WTC11 (cell line): ENCODE measurements around the gene WTAP. TPM values are rescaled to one million over a fixed set of nuclear protein-coding genes. Genes with fewer than 3 reads are reported as not detected.

Experiments used
- ATAC-seq: fragments of 200-7000 bp; cut with Tn5 transposase; 2 replicates; pipeline ENCODE4 v1.10.0; 2021; ENCODE audit warnings: mild to moderate bottlenecking, moderate library complexity
- CTCF ChIA-PET: fragments of 300-600 bp; sonication (Branson Sonifier 250); formaldehyde crosslinking; loops from one replicate; lab custom pipeline; 2021; ENCODE audit warnings: antibody characterized with exemption; lab: Charles Lee
- POLR2A ChIA-PET: fragments of 350-600 bp; sonication (Branson Sonifier 250); formaldehyde crosslinking; loops from one replicate; lab custom pipeline; 2021; ENCODE audit warnings: antibody characterized with exemption; lab: Charles Lee
- DNase-seq: peaks from one replicate; pipeline ENCODE4 v3.0.0; 2021; ENCODE audit warnings: low spot score
- H3K27ac Mint-ChIP-seq: 2 replicates; pipeline ENCODE4 v1.8.0; 2021; ENCODE audit warnings: mixed read lengths
- H3K27me3 Mint-ChIP-seq: 2 replicates; pipeline ENCODE4 v1.8.0; 2021; ENCODE audit warnings: low read depth, mild to moderate bottlenecking, moderate library complexity, mixed read lengths
- H3K36me3 Mint-ChIP-seq: 2 replicates; pipeline ENCODE4 v1.8.0; 2021; ENCODE audit warnings: mixed read lengths
- H3K4me1 Mint-ChIP-seq: 2 replicates; pipeline ENCODE4 v1.8.0; 2022; ENCODE audit warnings: mixed read lengths
- H3K4me3 Mint-ChIP-seq: 2 replicates; pipeline ENCODE4 v1.8.0; 2021; ENCODE audit warnings: mild to moderate bottlenecking, moderate library complexity, mixed read lengths
- H3K9me3 Mint-ChIP-seq: 2 replicates; pipeline ENCODE4 v1.8.0; 2021; ENCODE audit warnings: mixed read lengths
- EMX1 ChIP-seq: fragments of 250-450 bp; sonication (Bioruptor Pico); IDR thresholded peaks from 2 replicates; pipeline ENCODE4 v1.8.0; 2021; ENCODE audit warnings: mild to moderate bottlenecking
- FOXK1 ChIP-seq: sonication (generic); formaldehyde crosslinking; IDR thresholded peaks from 2 replicates; pipeline ENCODE4 v1.8.0; 2022; ENCODE audit warnings: mild to moderate bottlenecking, moderate library complexity, missing genetic modification reagents
- GTF2I ChIP-seq: fragments of 250-450 bp; sonication (Bioruptor Pico); conservative IDR thresholded peaks from 2 replicates; pipeline ENCODE4 v1.4.0; 2021; ENCODE audit warnings: mild to moderate bottlenecking
- NR1H2 ChIP-seq: sonication (generic); formaldehyde crosslinking; IDR thresholded peaks from 2 replicates; pipeline ENCODE4 v1.9.0; 2021; ENCODE audit warnings: mild to moderate bottlenecking, moderate library complexity, missing genetic modification reagents
- SMAD3 ChIP-seq: sonication (generic); formaldehyde crosslinking; IDR thresholded peaks from 2 replicates; pipeline ENCODE4 v1.8.0; 2022; ENCODE audit warnings: missing genetic modification reagents, mild to moderate bottlenecking, borderline replicate concordance
- TEAD1 ChIP-seq: sonication (generic); formaldehyde crosslinking; IDR thresholded peaks from 2 replicates; pipeline ENCODE4 v1.8.0; 2022; ENCODE audit warnings: mild to moderate bottlenecking, missing genetic modification reagents
- total RNA-seq: library from RNA; stranded (reverse); gene quantifications from 3 replicates; pipeline ENCODE4 v1.2.3, GENCODE V29; 2021
- TF ChIP-seq, protein P1 (sequence below): sonication (generic); formaldehyde crosslinking; IDR thresholded peaks from 2 replicates; pipeline ENCODE4 v1.8.1; 2022; ENCODE audit warnings: mild to moderate bottlenecking, moderate library complexity, missing genetic modification reagents
- TF ChIP-seq, protein P2 (sequence below): fragments of 250-450 bp; sonication (Bioruptor Pico); IDR thresholded peaks from 2 replicates; pipeline ENCODE4 v1.9.0; 2021; ENCODE audit warnings: mild to moderate bottlenecking
- TF ChIP-seq, protein P3 (sequence below): sonication (generic); formaldehyde crosslinking; IDR thresholded peaks from 2 replicates; pipeline ENCODE4 v1.8.1; 2023; ENCODE audit warnings: mild to moderate bottlenecking, missing genetic modification reagents, moderate library complexity
- TF ChIP-seq, protein P4 (sequence below): fragments of 250-450 bp; sonication (Bioruptor Pico); IDR thresholded peaks from 2 replicates; pipeline ENCODE4 v2.1.2; 2022; ENCODE audit warnings: mild to moderate bottlenecking, moderate library complexity
- TF ChIP-seq, protein P5 (sequence below): fragments of 250-450 bp; sonication (Bioruptor Pico); IDR thresholded peaks from 2 replicates; pipeline ENCODE4 v1.9.0; 2021; ENCODE audit warnings: mild to moderate bottlenecking, borderline replicate concordance
- TF ChIP-seq, protein P6 (sequence below): fragments of 250-450 bp; sonication (Bioruptor Pico); IDR thresholded peaks from 2 replicates; pipeline ENCODE4 v1.8.0; 2021; ENCODE audit warnings: mild to moderate bottlenecking
- TF ChIP-seq, protein P7 (sequence below): sonication (generic); formaldehyde crosslinking; IDR thresholded peaks from 2 replicates; pipeline ENCODE4 v1.8.0; 2023; ENCODE audit warnings: missing genetic modification reagents, mild to moderate bottlenecking, borderline replicate concordance

WTAP gene
- total RNA-seq, 1 experiment from 2014 or later: 88.8 TPM

DNA sequence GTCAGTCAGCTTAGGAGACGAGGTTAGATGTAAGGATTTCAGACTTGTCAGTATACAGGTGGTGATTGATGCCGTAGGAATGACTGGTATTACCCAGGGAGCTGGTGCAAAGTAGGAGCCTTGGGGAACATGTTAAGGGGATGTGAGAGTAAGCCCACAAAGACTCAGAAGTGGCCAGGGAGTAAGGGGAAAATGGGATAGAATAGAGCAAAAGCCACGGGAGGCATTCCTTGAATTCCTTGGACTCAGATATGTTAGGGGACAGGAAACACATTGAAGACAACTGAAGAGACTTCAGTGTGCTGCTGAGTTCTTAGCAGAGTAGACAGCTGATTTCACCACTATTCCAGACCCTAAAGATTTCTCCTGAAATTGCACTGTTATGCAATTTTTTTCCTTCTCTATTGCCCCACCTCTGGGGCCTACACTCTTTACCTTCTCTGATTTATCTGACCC, 33.3 kb downstream of the WTAP start (continued):
- TF ChIP-seq, protein P1, sequence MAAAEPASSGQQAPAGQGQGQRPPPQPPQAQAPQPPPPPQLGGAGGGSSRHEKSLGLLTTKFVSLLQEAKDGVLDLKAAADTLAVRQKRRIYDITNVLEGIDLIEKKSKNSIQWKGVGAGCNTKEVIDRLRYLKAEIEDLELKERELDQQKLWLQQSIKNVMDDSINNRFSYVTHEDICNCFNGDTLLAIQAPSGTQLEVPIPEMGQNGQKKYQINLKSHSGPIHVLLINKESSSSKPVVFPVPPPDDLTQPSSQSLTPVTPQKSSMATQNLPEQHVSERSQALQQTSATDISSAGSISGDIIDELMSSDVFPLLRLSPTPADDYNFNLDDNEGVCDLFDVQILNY (CRISPR knock-in tag): no peak
- TF ChIP-seq, protein P2, sequence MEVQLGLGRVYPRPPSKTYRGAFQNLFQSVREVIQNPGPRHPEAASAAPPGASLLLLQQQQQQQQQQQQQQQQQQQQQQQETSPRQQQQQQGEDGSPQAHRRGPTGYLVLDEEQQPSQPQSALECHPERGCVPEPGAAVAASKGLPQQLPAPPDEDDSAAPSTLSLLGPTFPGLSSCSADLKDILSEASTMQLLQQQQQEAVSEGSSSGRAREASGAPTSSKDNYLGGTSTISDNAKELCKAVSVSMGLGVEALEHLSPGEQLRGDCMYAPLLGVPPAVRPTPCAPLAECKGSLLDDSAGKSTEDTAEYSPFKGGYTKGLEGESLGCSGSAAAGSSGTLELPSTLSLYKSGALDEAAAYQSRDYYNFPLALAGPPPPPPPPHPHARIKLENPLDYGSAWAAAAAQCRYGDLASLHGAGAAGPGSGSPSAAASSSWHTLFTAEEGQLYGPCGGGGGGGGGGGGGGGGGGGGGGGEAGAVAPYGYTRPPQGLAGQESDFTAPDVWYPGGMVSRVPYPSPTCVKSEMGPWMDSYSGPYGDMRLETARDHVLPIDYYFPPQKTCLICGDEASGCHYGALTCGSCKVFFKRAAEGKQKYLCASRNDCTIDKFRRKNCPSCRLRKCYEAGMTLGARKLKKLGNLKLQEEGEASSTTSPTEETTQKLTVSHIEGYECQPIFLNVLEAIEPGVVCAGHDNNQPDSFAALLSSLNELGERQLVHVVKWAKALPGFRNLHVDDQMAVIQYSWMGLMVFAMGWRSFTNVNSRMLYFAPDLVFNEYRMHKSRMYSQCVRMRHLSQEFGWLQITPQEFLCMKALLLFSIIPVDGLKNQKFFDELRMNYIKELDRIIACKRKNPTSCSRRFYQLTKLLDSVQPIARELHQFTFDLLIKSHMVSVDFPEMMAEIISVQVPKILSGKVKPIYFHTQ (CRISPR knock-in tag): no peak
- TF ChIP-seq EMX1 (no peak), TEAD1 (peak; percentile 96; the same call in 1 of the 2 replicates)
- TF ChIP-seq, protein P3, sequence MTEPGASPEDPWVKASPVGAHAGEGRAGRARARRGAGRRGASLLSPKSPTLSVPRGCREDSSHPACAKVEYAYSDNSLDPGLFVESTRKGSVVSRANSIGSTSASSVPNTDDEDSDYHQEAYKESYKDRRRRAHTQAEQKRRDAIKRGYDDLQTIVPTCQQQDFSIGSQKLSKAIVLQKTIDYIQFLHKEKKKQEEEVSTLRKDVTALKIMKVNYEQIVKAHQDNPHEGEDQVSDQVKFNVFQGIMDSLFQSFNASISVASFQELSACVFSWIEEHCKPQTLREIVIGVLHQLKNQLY: no peak

DNA sequence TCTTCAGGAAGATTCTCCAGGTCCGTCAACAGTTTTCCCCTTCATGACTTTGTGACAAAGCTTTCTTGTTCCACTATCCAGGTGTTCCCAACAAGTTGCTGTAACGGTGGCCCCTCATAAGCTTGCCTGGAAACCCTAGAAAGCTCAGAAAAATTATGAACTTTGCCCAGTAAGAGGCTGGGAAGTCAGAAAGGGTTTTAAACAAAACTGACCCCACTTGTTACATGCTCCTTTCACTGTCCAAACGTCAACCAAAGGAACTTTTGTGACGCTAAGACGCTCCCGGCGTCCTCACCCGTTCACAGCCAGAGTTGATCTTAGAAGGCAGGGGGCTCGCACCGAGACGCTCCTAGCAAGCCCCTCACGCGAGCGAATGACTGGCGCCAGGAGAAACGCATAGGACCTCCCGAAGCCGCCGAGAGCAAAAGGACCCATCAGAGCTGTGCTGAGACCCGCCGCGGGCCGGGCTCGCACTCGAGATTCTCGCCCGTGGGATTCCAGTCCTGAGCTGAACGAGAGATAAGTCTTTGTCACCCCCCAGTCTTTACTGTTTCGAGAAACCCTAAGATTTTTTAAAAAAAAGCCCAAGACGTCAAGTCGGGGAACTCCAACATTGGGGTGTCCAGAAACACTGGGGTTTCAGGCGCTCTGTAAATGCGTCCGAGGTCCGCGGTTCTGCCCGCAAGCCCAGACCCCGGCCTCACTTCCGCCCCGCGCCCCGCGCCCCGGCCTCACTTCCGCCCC, 34.0 kb downstream of the WTAP start:
- peak; percentile 29 for DNase-seq
- Mint-ChIP-seq H3K4me1 (peaks cover 34% of the 10 kb centered on the region), H3K36me3 (peaks cover 51% of the 10 kb centered on the region), H3K27ac (peak overlapping the region; percentile 96), H3K27me3 (no peaks in the 10 kb centered on the region; the same call in 1 of the 2 replicates), H3K9me3 (no peaks in the 10 kb centered on the region), H3K4me3 (peak overlapping the region; percentile 79)
- no peak for ATAC-seq
- ChIA-PET CTCF (no interaction called here), POLR2A (interaction anchor here (1.0 to 2.2 kb wide), 8 partner anchors 27 to 92 kb away, joined by 3 to 10 read pairs (median 4); partner anchors contain the start of genes MRPL18, TCP1 and WTAP)
- TF ChIP-seq NR1H2 (CRISPR knock-in tag) (no peak), SMAD3 (0 out of 2 replicates have a peak, but pooled peaks have one; percentile 53), GTF2I (CRISPR knock-in tag) (no peak), FOXK1 (CRISPR knock-in tag) (no peak)
- TF ChIP-seq, protein P4, sequence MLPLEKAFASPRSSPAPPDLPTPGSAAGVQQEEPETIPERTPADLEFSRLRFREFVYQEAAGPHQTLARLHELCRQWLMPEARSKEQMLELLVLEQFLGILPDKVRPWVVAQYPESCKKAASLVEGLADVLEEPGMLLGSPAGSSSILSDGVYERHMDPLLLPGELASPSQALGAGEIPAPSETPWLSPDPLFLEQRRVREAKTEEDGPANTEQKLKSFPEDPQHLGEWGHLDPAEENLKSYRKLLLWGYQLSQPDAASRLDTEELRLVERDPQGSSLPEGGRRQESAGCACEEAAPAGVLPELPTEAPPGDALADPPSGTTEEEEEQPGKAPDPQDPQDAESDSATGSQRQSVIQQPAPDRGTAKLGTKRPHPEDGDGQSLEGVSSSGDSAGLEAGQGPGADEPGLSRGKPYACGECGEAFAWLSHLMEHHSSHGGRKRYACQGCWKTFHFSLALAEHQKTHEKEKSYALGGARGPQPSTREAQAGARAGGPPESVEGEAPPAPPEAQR: no peak
- TF ChIP-seq, protein P5, sequence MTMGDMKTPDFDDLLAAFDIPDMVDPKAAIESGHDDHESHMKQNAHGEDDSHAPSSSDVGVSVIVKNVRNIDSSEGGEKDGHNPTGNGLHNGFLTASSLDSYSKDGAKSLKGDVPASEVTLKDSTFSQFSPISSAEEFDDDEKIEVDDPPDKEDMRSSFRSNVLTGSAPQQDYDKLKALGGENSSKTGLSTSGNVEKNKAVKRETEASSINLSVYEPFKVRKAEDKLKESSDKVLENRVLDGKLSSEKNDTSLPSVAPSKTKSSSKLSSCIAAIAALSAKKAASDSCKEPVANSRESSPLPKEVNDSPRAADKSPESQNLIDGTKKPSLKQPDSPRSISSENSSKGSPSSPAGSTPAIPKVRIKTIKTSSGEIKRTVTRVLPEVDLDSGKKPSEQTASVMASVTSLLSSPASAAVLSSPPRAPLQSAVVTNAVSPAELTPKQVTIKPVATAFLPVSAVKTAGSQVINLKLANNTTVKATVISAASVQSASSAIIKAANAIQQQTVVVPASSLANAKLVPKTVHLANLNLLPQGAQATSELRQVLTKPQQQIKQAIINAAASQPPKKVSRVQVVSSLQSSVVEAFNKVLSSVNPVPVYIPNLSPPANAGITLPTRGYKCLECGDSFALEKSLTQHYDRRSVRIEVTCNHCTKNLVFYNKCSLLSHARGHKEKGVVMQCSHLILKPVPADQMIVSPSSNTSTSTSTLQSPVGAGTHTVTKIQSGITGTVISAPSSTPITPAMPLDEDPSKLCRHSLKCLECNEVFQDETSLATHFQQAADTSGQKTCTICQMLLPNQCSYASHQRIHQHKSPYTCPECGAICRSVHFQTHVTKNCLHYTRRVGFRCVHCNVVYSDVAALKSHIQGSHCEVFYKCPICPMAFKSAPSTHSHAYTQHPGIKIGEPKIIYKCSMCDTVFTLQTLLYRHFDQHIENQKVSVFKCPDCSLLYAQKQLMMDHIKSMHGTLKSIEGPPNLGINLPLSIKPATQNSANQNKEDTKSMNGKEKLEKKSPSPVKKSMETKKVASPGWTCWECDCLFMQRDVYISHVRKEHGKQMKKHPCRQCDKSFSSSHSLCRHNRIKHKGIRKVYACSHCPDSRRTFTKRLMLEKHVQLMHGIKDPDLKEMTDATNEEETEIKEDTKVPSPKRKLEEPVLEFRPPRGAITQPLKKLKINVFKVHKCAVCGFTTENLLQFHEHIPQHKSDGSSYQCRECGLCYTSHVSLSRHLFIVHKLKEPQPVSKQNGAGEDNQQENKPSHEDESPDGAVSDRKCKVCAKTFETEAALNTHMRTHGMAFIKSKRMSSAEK (CRISPR knock-in tag): no peak
- TF ChIP-seq, protein P2 (CRISPR knock-in tag): 0 out of 2 replicates have a peak, but pooled peaks have one; percentile 45
- TF ChIP-seq, protein P6, sequence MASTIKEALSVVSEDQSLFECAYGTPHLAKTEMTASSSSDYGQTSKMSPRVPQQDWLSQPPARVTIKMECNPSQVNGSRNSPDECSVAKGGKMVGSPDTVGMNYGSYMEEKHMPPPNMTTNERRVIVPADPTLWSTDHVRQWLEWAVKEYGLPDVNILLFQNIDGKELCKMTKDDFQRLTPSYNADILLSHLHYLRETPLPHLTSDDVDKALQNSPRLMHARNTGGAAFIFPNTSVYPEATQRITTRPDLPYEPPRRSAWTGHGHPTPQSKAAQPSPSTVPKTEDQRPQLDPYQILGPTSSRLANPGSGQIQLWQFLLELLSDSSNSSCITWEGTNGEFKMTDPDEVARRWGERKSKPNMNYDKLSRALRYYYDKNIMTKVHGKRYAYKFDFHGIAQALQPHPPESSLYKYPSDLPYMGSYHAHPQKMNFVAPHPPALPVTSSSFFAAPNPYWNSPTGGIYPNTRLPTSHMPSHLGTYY (CRISPR knock-in tag): no peak
- TF ChIP-seq, protein P7, sequence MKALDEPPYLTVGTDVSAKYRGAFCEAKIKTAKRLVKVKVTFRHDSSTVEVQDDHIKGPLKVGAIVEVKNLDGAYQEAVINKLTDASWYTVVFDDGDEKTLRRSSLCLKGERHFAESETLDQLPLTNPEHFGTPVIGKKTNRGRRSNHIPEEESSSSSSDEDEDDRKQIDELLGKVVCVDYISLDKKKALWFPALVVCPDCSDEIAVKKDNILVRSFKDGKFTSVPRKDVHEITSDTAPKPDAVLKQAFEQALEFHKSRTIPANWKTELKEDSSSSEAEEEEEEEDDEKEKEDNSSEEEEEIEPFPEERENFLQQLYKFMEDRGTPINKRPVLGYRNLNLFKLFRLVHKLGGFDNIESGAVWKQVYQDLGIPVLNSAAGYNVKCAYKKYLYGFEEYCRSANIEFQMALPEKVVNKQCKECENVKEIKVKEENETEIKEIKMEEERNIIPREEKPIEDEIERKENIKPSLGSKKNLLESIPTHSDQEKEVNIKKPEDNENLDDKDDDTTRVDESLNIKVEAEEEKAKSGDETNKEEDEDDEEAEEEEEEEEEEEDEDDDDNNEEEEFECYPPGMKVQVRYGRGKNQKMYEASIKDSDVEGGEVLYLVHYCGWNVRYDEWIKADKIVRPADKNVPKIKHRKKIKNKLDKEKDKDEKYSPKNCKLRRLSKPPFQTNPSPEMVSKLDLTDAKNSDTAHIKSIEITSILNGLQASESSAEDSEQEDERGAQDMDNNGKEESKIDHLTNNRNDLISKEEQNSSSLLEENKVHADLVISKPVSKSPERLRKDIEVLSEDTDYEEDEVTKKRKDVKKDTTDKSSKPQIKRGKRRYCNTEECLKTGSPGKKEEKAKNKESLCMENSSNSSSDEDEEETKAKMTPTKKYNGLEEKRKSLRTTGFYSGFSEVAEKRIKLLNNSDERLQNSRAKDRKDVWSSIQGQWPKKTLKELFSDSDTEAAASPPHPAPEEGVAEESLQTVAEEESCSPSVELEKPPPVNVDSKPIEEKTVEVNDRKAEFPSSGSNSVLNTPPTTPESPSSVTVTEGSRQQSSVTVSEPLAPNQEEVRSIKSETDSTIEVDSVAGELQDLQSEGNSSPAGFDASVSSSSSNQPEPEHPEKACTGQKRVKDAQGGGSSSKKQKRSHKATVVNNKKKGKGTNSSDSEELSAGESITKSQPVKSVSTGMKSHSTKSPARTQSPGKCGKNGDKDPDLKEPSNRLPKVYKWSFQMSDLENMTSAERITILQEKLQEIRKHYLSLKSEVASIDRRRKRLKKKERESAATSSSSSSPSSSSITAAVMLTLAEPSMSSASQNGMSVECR (CRISPR knock-in tag): 0 out of 2 replicates have a peak, but pooled peaks have one; percentile 3
